D721Med (cell line): Measurements from ENCODE around the gene ARL10.

Experiments
- DNase-seq: peaks from one replicate; pipeline ENCODE4 v3.0.0; 2011; ENCODE audit warnings: low spot score; ENCODE audit not compliant: insufficient read length
- FAIRE-seq: peaks from 2 replicates; lab custom pipeline; 2011; peaks lifted over from hg19 to GRCh38; lab: Jason Lieb, UNC
- CTCF ChIP-seq: IDR thresholded peaks from 2 replicates; pipeline ENCODE4 v1.5.1; 2012; ENCODE audit warnings: mild to moderate bottlenecking, control low read depth; ENCODE audit not compliant: insufficient read depth; ENCODE audit errors: missing control alignments

Gene ARL10

GRCh38 chr5:176408590-176408989, 43.3 kb downstream of the ARL10 start:
- FAIRE-seq, result no peak
- no peak for TF ChIP-seq CTCF
- no peak for DNase-seq

- DNase-seq (no peak), FAIRE-seq (no peak)
- TF ChIP-seq CTCF, result no peak
These were observed 44.5 kb downstream of the ARL10 start for GRCh38 chr5:176409765-176410164.

DNA sequence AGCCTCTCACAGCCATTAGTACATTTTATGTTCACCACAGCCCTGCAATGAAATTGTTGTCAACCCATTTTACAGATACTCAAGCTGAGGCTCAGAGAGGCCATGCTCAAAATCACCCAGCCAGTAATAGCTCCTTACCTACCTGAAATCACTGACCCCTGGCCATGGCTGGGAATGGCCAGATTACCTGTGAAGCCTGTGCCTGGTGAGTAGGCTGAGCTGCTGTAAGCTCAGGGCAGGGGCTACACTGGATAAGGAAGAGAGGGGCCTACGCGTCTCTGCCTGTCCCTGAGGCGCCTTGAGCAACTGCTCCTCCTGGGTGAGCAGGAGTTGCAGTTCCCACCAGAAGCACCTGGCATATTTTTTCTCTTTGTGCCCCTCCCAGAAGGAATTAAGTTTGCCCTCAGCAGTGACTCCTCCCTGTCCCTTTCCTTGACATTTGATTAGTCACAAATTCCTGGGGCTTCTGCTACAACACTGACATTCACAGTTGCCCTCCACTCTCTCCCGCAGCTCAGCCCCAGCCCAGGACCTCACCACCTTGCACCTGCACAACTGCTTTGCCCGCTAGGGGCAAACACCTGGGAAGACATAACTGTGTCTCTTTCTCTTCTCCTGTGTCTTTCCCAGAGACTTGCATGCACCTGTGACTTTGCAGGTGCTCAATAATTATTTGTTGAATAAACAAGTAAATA, 45.3 kb downstream of the ARL10 start:
- no peak for TF ChIP-seq CTCF
- DNase-seq (no peak), FAIRE-seq (no peak)

GRCh38 chr5:176412517-176413254, 47.4 kb downstream of the ARL10 start:
- FAIRE-seq (no peak), DNase-seq (no peak)
- TF ChIP-seq CTCF, result no peak

DNA sequence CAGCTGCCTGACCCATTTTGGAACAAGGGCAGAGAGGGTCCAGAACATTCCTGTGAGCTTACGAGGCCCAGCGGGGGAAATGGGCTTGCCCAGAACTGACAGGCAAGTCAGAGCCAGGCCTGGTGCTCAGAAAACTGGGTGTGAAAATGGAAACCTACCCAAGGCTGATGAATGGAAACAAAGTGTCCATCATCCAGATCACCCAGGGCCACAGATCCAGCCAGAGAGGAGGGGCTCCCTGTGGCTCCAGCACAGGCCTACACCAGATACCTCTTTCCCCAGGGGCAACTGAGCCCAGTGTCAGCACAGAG, 47.9 kb downstream of the ARL10 start:
- no peak for FAIRE-seq
- TF ChIP-seq CTCF, result no peak

DNA sequence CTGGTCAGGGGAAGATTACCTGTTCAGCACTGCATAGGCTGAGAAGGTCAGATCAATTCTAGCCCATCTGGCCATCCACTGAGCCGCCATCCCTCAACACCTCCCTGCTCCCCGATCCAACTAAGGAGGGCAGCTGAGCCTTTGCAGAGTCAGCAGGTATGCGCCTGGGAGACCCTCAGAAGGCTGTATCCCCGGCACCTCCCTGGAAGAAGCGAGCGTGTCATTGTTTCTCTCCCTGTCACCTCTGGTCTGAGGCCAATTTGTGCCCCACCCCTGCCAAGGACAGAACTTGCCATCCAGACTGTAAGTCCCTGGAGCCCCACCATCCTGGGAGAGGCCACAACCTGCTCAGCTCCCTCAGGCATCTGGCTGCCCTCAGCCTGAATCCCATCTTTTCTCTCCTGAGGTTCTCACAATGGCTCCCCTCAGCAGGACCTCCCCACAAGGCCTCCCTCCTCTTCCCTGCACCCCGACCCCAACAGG, 48.5 kb downstream of the ARL10 start:
- no peak for FAIRE-seq
- TF ChIP-seq CTCF, result no peak
- no peak for DNase-seq

More for the DNA sequence above, 47.9 kb downstream of the ARL10 start:
- no peak for DNase-seq

DNA sequence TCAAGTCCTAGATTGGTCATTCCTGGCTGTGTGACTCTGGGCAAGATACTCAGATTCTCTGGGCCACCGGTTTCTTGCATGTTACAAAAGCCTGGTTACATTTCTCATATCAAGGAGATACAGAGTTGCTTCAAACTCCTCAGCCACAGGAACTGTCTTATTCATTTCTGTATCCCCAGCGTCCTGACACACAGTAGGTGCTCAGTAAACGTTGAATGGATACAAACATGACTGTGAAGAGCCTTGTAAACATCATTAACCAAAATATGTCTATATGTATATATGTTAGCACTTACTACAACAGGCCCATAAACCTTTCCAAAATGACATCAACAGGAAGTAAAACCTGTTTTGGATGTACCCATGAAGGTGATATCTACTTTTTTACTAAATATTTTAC, 49.4 kb downstream of the ARL10 start:
- no peak for TF ChIP-seq CTCF
- DNase-seq, result no peak
- FAIRE-seq, result no peak
